HG03196 (cell line): Measurements from ENCODE around the gene CXCR5.

Experiments
- ATAC-seq: cut with Tn5 transposase; IDR thresholded peaks from one replicate; pipeline ENCODE4 v1.9.1; 2021; ENCODE audit not compliant: unreplicated experiment

CXCR5 gene

DNA sequence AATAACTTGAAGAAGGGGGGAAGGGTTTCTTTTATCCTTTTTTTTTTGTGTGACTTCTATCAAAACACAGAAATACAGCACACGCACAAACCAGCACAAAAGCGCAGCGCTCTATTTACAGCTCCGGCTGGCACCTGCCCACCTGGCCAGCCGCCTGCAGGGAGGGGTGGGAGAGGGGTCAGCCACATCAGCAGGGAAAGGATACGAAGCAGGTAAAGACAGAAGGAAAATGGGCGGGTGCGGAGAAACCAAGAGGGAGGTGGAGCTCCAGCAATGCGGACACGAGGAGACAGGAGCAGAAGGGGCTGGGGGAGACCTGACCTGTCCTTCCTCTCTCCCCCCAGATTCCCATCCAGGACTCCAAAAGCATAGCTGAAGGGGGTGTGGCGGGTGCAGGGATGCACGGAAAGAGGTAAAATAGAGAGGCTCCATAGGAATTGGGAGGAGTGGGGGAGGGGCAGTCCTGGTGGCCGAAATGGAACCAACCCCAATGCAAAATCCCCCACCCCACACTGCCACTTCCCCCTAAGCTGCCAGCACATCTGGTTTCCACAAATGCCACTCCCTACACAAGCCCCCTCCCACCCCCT lies 14.1 kb downstream of the CXCR5 start:
- no peak for ATAC-seq

GRCh38 chr11:118898400-118899295 lies 15.0 kb downstream of the CXCR5 start:
- no peak for ATAC-seq

DNA sequence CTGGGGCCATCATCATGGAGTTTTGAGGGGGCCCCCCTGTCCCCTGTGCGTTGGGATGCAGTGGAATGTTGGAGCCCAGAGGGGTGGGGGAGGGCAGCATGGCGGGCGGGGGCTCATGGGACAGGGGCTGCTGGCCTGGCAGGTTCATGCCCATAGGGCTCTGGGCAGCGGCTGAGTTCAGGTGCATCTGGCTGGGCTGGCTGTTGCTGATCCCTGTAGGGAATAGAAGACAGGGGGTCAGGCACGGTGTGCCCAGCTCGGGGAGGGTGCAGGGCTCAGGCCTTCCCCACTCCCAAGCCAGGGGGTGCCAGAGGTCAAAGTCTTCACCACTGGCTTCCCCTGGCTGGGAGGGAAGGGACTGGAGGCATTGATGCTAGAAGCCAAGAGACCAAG lies 15.6 kb downstream of the CXCR5 start:
- ATAC-seq = no peak

DNA sequence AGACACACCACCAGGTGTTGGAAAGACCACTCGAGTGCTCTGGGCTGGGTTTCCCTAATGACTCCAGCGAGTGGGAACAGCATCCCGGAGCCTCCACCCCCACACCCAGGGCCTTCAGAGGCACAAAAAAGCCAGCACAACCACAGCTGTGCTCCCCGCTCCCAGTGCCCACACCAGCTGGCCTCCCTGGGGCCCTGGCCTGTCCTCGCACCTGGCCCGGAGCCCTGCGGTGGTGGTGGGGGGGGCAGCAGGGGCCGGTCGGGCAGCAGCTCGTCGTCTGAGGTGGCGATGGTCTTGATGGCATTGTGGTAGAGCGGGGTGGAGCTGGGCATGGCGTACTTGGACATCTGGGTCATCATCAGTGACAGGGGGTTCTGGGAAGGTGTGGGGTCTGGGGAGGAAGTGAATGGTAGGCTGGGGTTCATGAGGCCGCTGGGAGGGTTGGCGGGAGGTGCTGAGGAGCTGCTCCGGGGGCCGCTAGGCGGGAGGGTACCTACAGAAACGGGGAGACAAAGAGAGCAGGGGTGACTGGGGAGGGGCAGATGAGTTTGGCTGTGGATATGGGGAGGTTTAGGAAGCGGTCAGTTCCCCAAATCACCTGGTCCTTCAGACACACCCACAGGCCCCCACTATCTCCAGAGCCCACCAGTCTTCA lies 16.1 kb downstream of the CXCR5 start:
- ATAC-seq = no peak

DNA sequence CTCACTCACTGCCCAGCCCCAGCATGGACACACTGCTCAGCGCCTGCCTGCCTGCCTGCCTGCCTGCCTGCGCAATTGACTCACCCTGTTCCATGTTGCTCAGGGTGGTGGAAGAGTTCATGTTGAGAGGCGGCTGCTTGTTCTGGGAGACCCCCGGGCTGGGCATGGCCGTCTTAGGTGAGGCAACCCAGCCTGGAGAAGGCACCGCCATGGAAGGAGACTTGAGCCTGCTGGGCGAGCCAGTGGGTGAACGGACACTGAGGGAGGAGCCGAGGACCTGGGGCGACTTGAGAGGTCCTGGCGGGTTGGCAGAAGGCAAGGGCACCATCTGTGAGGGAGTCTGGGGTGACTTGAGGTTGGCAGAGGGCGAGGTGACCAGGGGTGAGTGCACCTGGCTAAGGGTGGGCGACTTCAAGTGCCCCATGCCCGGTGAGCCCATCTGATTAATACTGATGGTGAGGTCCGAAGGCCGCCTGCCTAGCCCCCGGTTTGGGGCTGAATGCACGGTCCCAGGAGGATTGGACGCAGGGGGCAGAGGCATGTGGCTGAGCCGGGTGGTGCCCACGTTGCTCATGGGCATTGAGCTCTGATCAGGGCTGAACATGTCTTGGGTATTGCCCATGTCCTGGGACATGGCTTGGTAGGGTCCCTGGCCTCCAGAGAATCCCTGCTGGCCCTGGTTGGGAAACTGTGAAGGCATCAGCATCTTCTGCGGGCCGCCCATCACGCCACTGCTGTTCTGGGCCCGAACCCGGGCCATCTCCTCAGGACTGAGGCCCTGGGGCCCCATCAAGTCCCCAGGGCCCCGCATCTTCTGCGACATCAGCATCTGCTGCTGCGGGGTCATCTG lies 17.1 kb downstream of the CXCR5 start:
- no peak for ATAC-seq

- no peak for ATAC-seq
These were observed 18.0 kb downstream of the CXCR5 start for GRCh38 chr11:118901494-118902335.

DNA sequence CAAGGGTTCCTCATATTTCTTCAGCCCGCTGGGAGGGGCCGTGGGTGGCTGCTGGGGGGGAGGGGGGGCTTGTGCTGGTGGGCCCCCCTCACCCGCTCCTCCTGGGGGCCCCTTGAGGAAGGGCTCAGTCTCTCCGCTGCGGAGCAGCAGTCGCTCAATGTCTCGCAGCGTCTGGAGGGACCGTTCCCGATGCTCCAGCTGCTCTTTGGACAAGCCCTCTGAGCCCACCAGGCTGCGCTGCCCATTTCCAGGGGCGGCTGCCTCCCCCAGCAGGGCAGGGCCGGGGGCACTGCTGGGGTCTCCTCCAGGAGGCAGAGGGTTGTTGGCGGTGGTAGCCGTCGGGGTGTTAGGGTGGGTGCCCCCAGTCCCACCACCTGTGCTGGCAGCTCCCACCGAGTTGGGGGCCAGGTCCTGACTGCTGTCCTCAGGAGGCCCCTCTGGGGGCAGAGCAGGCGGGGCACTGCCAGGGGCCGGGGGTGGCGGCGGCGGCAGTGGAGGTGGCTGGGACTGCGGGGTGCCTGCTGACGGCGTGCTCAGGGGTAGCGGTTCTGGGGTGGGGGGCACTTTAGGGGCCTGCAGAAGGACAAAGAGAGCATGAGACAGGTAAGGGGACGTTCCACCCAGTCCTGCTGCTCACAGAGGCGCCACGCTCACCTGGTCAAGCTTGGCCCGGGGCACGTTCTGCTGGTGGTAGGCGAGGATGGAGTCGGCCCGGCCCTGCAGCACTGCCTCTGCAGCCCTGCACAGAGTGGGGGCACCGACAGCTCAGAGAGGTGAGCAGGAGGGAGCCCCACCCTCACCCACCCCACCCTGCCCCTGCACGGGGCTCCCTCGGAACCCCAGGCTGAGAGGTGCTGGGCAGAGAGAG lies 18.9 kb downstream of the CXCR5 start:
- ATAC-seq = no peak

DNA sequence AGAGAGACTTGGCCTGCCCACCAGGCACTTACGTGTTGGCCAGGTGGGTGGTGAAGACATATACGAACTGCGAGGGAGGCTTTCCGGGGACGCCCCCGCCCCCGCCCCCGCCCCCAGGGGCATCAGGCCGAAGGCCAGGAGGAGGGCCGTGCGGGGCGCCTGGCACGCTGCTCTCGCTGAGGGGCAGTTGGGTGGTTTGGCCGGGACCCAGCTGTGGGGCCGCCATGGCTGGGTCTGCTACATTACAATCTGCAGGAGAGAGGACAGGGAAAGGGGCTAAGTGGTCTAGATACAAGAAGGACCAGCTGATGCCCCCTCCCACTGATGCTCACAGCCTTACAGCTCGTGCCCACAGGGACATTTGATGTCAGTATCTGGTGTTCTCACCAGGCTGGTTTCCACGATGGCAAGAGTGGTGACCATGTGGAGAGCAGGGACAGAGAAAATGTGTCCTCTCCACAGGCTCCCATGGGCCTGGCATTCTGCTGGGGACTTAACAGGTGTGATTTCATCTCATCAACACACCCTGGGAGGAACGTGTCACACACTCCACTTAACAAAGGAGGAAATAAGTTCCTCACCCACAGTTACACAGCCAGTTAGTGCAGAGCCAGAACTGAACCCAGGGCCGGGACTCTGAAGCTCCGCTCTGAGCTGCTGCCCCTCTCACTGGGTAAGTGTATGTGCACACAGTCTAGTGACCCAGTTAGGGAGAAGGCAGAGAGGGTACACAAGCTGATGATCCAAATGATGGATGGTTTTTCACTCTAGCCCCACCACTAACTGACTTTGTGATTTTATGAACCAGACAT lies 19.7 kb downstream of the CXCR5 start:
- no peak for ATAC-seq

DNA sequence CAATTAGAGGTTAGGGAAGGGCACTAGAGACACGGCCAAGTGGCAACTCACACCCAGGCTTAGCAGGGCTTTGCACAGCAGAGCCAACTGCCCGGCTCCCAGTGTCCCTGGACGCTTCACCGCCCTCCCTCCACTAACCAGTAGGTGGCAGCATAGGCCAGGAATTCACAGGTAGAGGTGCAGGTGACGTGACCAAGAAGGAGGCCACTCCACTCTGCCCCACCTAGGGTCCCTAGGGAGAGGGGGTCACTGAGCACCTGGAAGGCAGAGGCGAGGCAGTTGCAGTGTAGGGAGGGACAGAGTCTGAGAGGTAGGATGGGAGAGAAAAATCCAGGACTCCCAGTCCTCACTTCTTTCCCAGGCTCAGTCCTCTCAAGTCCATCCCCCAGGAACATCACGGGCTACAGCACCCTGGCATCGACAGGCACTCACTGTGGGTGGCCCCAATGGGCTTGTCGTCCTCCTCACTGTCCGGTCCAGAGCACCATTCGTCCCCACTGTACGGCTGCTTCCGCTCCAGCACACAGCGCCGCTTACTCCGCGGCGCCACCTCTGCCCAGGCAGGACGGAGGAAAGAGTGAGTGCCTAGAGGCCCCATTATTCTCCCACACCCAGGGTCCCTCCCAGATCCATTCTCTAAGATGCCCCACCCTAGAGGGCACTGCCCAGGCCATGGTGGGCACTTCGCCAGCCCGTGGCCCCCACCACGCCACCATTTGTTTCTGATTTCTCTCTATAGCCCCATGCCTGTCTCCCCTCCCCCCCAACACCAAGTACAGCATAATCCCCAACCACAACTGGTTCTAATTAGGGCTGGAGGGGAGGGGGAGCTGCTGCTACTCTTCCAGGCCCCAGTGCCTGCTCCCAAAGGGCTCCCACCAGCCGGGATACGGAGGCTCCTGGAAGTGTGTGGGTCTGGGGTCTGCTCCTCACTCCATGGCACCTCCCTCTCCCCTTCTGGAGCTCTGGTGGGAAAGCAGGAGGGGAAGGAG lies 23.7 kb downstream of the CXCR5 start:
- ATAC-seq = peak; percentile 52

DNA sequence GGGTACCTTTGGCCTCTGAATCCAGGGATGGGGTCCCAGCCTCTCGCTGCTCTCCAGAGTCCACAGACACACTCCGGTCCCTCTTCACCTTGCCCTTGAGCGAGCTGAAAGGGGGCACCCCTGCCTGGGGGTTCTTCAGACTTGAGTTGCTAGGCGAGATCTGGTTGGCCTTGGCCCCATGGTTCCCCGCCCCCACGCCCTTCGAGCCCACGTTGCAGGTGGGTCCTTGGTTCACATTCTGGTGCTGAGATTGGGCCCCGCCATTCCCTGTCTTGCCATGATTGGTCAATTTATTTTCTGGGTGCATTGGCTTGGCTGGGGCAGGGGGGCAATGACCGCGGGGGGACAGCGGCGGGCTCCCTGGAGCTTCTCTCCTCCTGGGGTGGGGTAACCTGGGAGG lies 24.6 kb downstream of the CXCR5 start:
- ATAC-seq = no peak

GRCh38 chr11:118908901-118909618 lies 25.4 kb downstream of the CXCR5 start:
- no peak for ATAC-seq

GRCh38 chr11:118909619-118910308 lies 26.1 kb downstream of the CXCR5 start:
- no peak for ATAC-seq

- ATAC-seq = no peak
These were observed 26.8 kb downstream of the CXCR5 start for GRCh38 chr11:118910309-118911112.

DNA sequence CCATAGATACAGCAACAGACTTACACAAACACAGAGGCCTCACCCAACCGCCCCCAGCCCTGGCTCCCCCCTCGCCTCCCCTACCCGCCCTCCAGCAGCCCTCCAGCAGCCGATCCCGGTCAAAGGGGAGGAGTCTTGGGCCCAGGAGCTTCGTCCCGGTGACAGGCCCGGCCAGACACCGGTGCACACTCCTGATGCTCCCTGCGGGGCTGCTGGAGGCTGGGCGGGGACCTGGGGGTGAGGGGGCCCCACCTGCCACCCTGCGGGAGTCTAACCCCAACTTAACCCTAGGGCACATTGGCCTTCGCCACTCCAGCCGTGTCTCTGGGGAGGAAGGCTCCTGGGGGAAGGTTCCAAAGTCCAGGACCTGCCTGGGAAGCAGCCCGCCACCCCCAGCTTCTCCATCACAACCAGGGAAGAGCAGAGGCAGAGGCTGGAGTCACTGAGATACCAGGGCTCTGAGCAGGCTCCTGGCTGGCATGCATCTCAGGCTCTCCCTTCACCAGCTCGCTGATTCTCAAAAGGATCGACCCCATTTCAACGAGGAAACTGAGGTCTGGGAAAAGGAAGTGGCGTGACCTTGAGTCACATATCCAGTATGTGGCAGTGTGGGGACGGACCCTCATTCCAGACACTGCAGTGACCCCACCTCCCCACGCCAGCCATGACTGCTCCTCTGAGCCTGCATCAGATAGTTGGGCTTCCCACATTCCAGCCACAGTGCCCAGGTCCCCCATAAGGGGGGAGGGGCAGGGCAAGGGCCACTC lies 27.6 kb downstream of the CXCR5 start:
- no peak for ATAC-seq
